SK-N-SH (cell line): Measurements from ENCODE around the gene CBX3. TPM values are rescaled to one million over a fixed set of nuclear protein-coding genes. Genes with fewer than 3 reads are reported as not detected.

Source experiments
- CTCF ChIA-PET: fragments of 300-600, 350-600 bp; formaldehyde crosslinking; extraction: SDS; loops from one replicate; lab custom pipeline; 2021; lab: Yijun Ruan, JAX
- POLR2A ChIA-PET: fragments of 350-600 bp; sonication (Branson Sonifier 250); formaldehyde crosslinking; extraction: SDS; loops from one replicate; lab custom pipeline; 2020; ENCODE audit warnings: antibody characterized with exemption, inconsistent platforms; lab: Yijun Ruan, JAX
- DNase-seq: peaks from one replicate; pipeline ENCODE4 v3.0.0; 2012
- H2AFZ ChIP-seq: fragments of 200-600 bp; sonication (generic); 2 replicates; pipeline ENCODE4 v1.8.1; 2016; ENCODE audit warnings: antibody characterized with exemption, mild to moderate bottlenecking, low read depth
- H3F3A ChIP-seq: fragments of 200-600 bp; sonication (generic); replicated peaks from 2 replicates; pipeline ENCODE3; 2016; ENCODE audit warnings: antibody characterized with exemption, mild to moderate bottlenecking; ENCODE audit not compliant: insufficient read depth
- H3K27ac ChIP-seq, 2 experiments: fragments of 200-500 bp in 1 of 2; fragments of 200-600 bp in 1 of 2; sonication (Bioruptor generic) in 1 of 2; sonication (generic), shearing (Covaris generic) in 1 of 2; 2 replicates each; pipeline versions ENCODE4 v1.5.1 to v1.6.1; 2014 to 2016; ENCODE audit warnings: low read depth in 2 of 2, inconsistent platforms in 1 of 2, low read length in 1 of 2, mild to moderate bottlenecking in 1 of 2, mixed read lengths in 1 of 2
- H3K27me3 ChIP-seq: fragments of 200-600 bp; sonication (generic), shearing (Covaris generic); 2 replicates; pipeline ENCODE4 v1.6.1; 2016; ENCODE audit warnings: mixed run types; ENCODE audit not compliant: insufficient read depth
- H3K36me3 ChIP-seq, 2 experiments: fragments of 200-500 bp in 1 of 2; fragments of 200-600 bp in 1 of 2; sonication (Bioruptor generic) in 1 of 2; sonication (generic) in 1 of 2; replicated peaks in 1 of 2; 2 replicates each; pipeline versions ENCODE3 to v1.5.1; 2014 to 2016; ENCODE audit warnings: low read length in 1 of 2, mild to moderate bottlenecking in 1 of 2; ENCODE audit not compliant: insufficient read depth in 2 of 2, control insufficient read depth in 1 of 2
- H3K4me1 ChIP-seq, 2 experiments: fragments of 200-500 bp in 1 of 2; fragments of 200-600 bp in 1 of 2; sonication (Bioruptor generic) in 1 of 2; sonication (generic), shearing (Covaris generic) in 1 of 2; 2 replicates each; pipeline versions ENCODE4 v1.5.1 to v1.6.1; 2014 to 2016; ENCODE audit warnings: low read depth in 1 of 2, low read length in 1 of 2, mixed run types in 1 of 2; ENCODE audit not compliant: insufficient read depth in 2 of 2, control insufficient read depth in 1 of 2
- H3K4me2 ChIP-seq: fragments of 200-600 bp; sonication (generic), shearing (Covaris generic); 2 replicates; pipeline ENCODE4 v1.6.1; 2017; ENCODE audit warnings: mixed run types
- H3K4me3 ChIP-seq, 2 experiments: fragments of 200-500 bp in 1 of 2; fragments of 200-600 bp in 1 of 2; sonication (Bioruptor generic) in 1 of 2; sonication (generic), shearing (Covaris generic) in 1 of 2; 2 replicates each; pipeline versions ENCODE4 v1.5.1 to v1.8.1; 2014 to 2016; ENCODE audit warnings: low read depth in 2 of 2, inconsistent platforms in 1 of 2, low read length in 1 of 2, mild to moderate bottlenecking in 1 of 2, mixed read lengths in 1 of 2, moderate library complexity in 1 of 2
- H3K79me2 ChIP-seq: fragments of 200-600 bp; sonication (generic); 2 replicates; pipeline ENCODE4 v1.8.1; 2017; ENCODE audit warnings: mild to moderate bottlenecking; ENCODE audit not compliant: insufficient read depth
- H3K9ac ChIP-seq: fragments of 200-600 bp; sonication (generic); 2 replicates; pipeline ENCODE4 v1.6.1; 2017; ENCODE audit warnings: mixed run types
- H3K9me2 ChIP-seq: fragments of 200-600 bp; sonication (generic); 2 replicates; pipeline ENCODE4 v1.6.1; 2017; ENCODE audit warnings: mixed run types
- H3K9me3 ChIP-seq: fragments of 200-600 bp; sonication (generic); 2 replicates; pipeline ENCODE4 v1.6.1; 2017; ENCODE audit warnings: mixed run types, mild to moderate bottlenecking, moderate library complexity
- H4K20me1 ChIP-seq: fragments of 200-600 bp; sonication (generic); 2 replicates; pipeline ENCODE4 v1.6.1; 2017; ENCODE audit warnings: mild to moderate bottlenecking, mixed run types; ENCODE audit not compliant: insufficient read depth
- CHD2 ChIP-seq: fragments of 150-350 bp; IDR thresholded peaks from 2 replicates; pipeline ENCODE4 v1.6.1; 2018; ENCODE audit warnings: low read length; ENCODE audit not compliant: partially characterized antibody
- ELF1 ChIP-seq: IDR thresholded peaks from 2 replicates; pipeline ENCODE4 v1.4.0; 2012
- EP300 ChIP-seq, 2 experiments: IDR thresholded peaks; 2 replicates each; pipeline versions ENCODE4 v1.4.0 to v1.6.1; 2012; ENCODE audit warnings: borderline replicate concordance in 1 of 2, low read depth in 1 of 2, low read length in 1 of 2
- FOXJ3 ChIP-seq: sonication (generic); formaldehyde crosslinking; IDR thresholded peaks from 2 replicates; pipeline ENCODE4 v1.5.1; 2020; ENCODE audit warnings: mild to moderate bottlenecking, missing genetic modification reagents
- FOXM1 ChIP-seq: IDR thresholded peaks from 2 replicates; pipeline ENCODE4 v1.4.0; 2012; ENCODE audit warnings: low read depth, mild to moderate bottlenecking
- GABPA ChIP-seq: IDR thresholded peaks from 2 replicates; pipeline ENCODE4 v1.4.0; 2012; ENCODE audit warnings: low read depth, mild to moderate bottlenecking
- GATA2 ChIP-seq: sonication (generic); formaldehyde crosslinking; IDR thresholded peaks from 2 replicates; pipeline ENCODE4 v1.5.0; 2020; ENCODE audit warnings: mild to moderate bottlenecking, missing genetic modification reagents
- JUND ChIP-seq: IDR thresholded peaks from 2 replicates; pipeline ENCODE4 v1.4.0; 2012
- MAX ChIP-seq: IDR thresholded peaks from 2 replicates; pipeline ENCODE4 v1.4.0; 2012; ENCODE audit warnings: low read depth
- MEF2A ChIP-seq: IDR thresholded peaks from 2 replicates; pipeline ENCODE4 v1.4.0; 2012; ENCODE audit warnings: low read depth, borderline replicate concordance
- MXI1 ChIP-seq: IDR thresholded peaks from 2 replicates; pipeline ENCODE4 v1.6.1; 2012; ENCODE audit warnings: mild to moderate bottlenecking, low read depth, low read length, improper control_type of control experiment
- NFIC ChIP-seq: IDR thresholded peaks from 2 replicates; pipeline ENCODE4 v1.4.0; 2012; ENCODE audit warnings: borderline replicate concordance
- NRF1 ChIP-seq: IDR thresholded peaks from 2 replicates; pipeline ENCODE4 v1.6.1; 2012; ENCODE audit warnings: low read depth, mild to moderate bottlenecking, low read length
- POLR2AphosphoS5 ChIP-seq: IDR thresholded peaks from 2 replicates; pipeline ENCODE4 v1.6.1; 2012; ENCODE audit warnings: low read depth, low read length
- RAD21 ChIP-seq: IDR thresholded peaks from 2 replicates; pipeline ENCODE4 v1.6.1; 2012; ENCODE audit warnings: mild to moderate bottlenecking, low read length
- RCOR1 ChIP-seq: fragments of 150-350 bp; IDR thresholded peaks from 2 replicates; pipeline ENCODE4 v1.6.1; 2017; ENCODE audit warnings: antibody characterized with exemption, low read length
- REST ChIP-seq: IDR thresholded peaks from 2 replicates; pipeline ENCODE4 v1.6.1; 2012; ENCODE audit warnings: mild to moderate bottlenecking, low read depth, low read length, moderate library complexity
- RXRA ChIP-seq: IDR thresholded peaks from 2 replicates; pipeline ENCODE4 v1.4.0; 2012; ENCODE audit warnings: low read depth, mild to moderate bottlenecking, borderline replicate concordance
- SIN3A ChIP-seq: IDR thresholded peaks from 2 replicates; pipeline ENCODE4 v1.6.1; 2012; ENCODE audit warnings: low read depth, mild to moderate bottlenecking, low read length, moderate library complexity, borderline replicate concordance
- SMC3 ChIP-seq: IDR thresholded peaks from 2 replicates; pipeline ENCODE4 v1.6.1; 2012; ENCODE audit warnings: low read depth, low read length, improper control_type of control experiment
- TAF1 ChIP-seq: IDR thresholded peaks from 2 replicates; pipeline ENCODE4 v1.6.1; 2012; ENCODE audit warnings: low read depth, mild to moderate bottlenecking, low read length, moderate library complexity, borderline replicate concordance
- USF1 ChIP-seq: IDR thresholded peaks from 2 replicates; pipeline ENCODE4 v1.4.0; 2012; ENCODE audit warnings: low read depth, borderline replicate concordance
- WGBS: methylation state at CpG from one replicate; pipeline ENCODE4 v1.1.6; 2017; ENCODE audit warnings: low lambda C conversion rate; 5-methylcytosine and 5-hydroxymethylcytosine counted together
- polyA plus RNA-seq, 3 experiments: library from polyadenylated mRNA; depleted of rRNA; stranded (reverse); fragments of >200 nt; gene quantifications; 2 replicates each; pipeline ENCODE4 v1.2.3, GENCODE V29; 2012

Gene CBX3
- polyA plus RNA-seq, 1 of the 3 experiments (the other 2 are of a cell fraction): 97.0 TPM

GRCh38 chr7:26178272-26178960 lies 23.1 kb upstream of the CBX3 start:
- CTCF ChIA-PET: interaction anchor here (1.0 to 2.5 kb wide), 2 partner anchors 10 to 88 kb away, joined by 3 to 7 read pairs; no protein-coding TSS in a partner anchor
- Histone ChIP-seq H3K27ac (no peak overlapping the region), H3K27me3 (no peaks in the 10 kb centered on the region), H3K9me2 (no peaks in the 10 kb centered on the region), H3K79me2 (peaks cover 7% of the 10 kb centered on the region; the same call in 1 of the 2 replicates), H3K4me2 (no peak overlapping the region), H3F3A (peaks cover 42% of the 10 kb centered on the region), H3K9ac (no peak overlapping the region), H4K20me1 (0 out of 2 replicates have a peak, but pooled peaks cover 2% of the 10 kb centered on the region), H2AFZ (no peak overlapping the region), H3K36me3 (no peaks in the 10 kb centered on the region), H3K4me3 (no peak overlapping the region), H3K9me3 (no peaks in the 10 kb centered on the region), H3K4me1 (no peaks in the 10 kb centered on the region; a peak in 1 of 4 replicates)
- no peak for TF ChIP-seq JUND
- TF ChIP-seq SIN3A: no peak
- TF ChIP-seq POLR2AphosphoS5: no peak
- TF ChIP-seq MEF2A: no peak
- no peak for TF ChIP-seq EP300 (IDR thresholded peaks at IDR 0.05; ENCODE audit: borderline replicate concordance in 1 of 2, low read depth in 1 of 2, low read length in 1 of 2)
- TF ChIP-seq NFIC: no peak
- TF ChIP-seq MXI1: no peak
- no peak for TF ChIP-seq CHD2
- no peak for TF ChIP-seq ELF1
- TF ChIP-seq SMC3: no peak
- no peak for TF ChIP-seq MAX
- TF ChIP-seq USF1: no peak
- no peak for TF ChIP-seq GABPA
- no peak for TF ChIP-seq TAF1
- TF ChIP-seq GATA2: no peak
- TF ChIP-seq FOXJ3: no peak
- no peak for TF ChIP-seq NRF1
- TF ChIP-seq FOXM1: no peak
- 84% methylated on average over 7 of the region's 7 CpGs for WGBS
- POLR2A ChIA-PET: no interaction called here
- DNase-seq: no peak

GRCh38 chr7:26179422-26179821 lies 22.1 kb upstream of the CBX3 start:
- CTCF ChIA-PET: interaction anchor here (0.9 to 5.9 kb wide), 4 partner anchors 9 to 89 kb away, joined by 3 to 42 read pairs (median 5); no protein-coding TSS in a partner anchor
- H3F3A ChIP-seq: peaks cover 52% of the 10 kb centered on the region
- H3K27me3 ChIP-seq: no peaks in the 10 kb centered on the region
- H3K4me3 ChIP-seq: no peak overlapping the region
- no peak overlapping the region for H3K27ac ChIP-seq
- H3K79me2 ChIP-seq: peaks cover 7% of the 10 kb centered on the region; the same call in 1 of the 2 replicates
- 94% methylated on average over 5 of the region's 5 CpGs for WGBS
- H4K20me1 ChIP-seq: peaks cover 12% of the 10 kb centered on the region; the same call in 1 of the 2 replicates
- H3K4me1 ChIP-seq: no peaks in the 10 kb centered on the region
- no peak for DNase-seq
- H3K9me2 ChIP-seq: no peaks in the 10 kb centered on the region
- H3K36me3 ChIP-seq: peaks cover 0 to 7% of the 10 kb centered on the region in 2 experiments
- TF ChIP-seq FOXJ3: no peak
- no peak for TF ChIP-seq RXRA
- TF ChIP-seq JUND: no peak
- TF ChIP-seq RAD21: no peak
- no peak for TF ChIP-seq ELF1
- no peak for TF ChIP-seq SIN3A
- no peak for TF ChIP-seq RCOR1
- TF ChIP-seq SMC3: no peak
- no peak for TF ChIP-seq NRF1
- no peak for TF ChIP-seq REST
- TF ChIP-seq, all 33 proteins: peak for 0
- H3K9me3 ChIP-seq: no peaks in the 10 kb centered on the region
- POLR2A ChIA-PET: interaction anchor here (1.2 to 1.7 kb wide), 3 partner anchors 9 to 22 kb away, joined by 3 to 7 read pairs (median 6); partner anchors contain the start of genes CBX3 and HNRNPA2B1
- no peak overlapping the region for H3K9ac ChIP-seq
- no peak overlapping the region for H2AFZ ChIP-seq
- H3K4me2 ChIP-seq: no peak overlapping the region
